NCI-H2196 (cell line): Measurements from ENCODE around the gene UGT1A10.
"Not testable (repeated sequence)": the region's sequence is repeated elsewhere in the genome, so short reads cannot be mapped to it uniquely, and the experiment has no call there.

Source experiments
- DNase-seq: peaks from one replicate; lab custom pipeline; 2025; ENCODE audit not compliant: unreplicated experiment; lab: John Stamatoyannopoulos, UW

Gene UGT1A10

DNA sequence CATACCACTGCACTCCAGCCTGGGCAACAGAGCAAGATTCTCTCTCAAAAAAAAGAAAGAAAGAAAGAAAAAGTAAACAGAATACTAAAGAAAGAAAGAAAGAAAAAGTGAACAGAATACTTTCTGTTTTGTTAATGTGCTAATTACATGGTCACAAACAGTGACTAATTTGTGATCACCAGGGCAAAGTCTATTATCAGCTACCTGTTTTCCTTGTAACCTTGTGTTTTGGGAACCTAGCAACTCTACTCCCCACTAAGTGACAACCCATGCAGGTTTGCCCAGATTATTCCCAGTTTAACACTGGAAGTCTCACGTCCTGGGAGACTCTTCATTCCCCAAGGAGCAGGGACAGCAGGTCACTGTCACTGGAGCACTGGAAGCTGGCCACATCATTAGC is 18.8 kb downstream of the UGT1A10 start:
- no peak for DNase-seq

DNA sequence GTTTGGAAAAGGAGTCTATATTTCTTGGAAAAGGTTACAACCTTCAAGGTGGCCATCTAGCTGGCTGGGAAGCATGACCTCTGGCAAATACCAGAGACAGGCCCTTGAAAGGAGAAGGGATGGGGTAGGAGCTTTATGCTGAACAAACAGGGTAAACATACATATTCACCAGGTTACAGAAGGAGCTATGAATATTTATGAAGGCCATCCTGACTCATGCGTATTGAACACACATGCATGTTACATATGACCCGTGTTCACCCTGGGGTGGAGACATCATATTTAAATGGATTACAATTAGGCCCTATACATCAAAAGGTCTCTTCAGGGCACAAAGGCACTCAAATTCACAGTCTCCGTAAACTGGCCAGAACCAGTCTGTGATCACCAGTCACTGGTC is 19.7 kb downstream of the UGT1A10 start:
- DNase-seq, result not testable (repeated sequence)

DNA sequence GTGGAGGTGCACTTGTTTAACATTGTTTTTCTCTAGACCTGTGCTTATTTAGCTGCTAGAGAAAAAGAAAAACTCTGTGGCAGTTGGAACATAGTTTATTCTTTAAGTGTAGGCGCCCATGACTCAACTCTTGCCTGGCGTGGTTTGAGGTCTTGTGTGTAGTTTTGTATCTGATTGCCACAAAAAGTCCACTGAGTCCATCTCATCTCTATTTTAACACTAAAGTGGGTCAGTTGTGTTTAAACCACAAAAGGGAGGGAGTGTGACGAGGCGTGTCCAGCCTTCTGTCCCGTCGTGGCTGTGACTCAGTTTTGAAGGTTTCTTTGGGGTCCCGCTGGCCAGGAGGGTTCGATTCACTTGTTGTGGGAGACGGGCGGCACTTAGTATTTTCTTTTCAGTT is 20.2 kb downstream of the UGT1A10 start:
- DNase-seq, result no peak

GRCh38 chr2:233658610-233659009 is 22.4 kb downstream of the UGT1A10 start:
- no peak for DNase-seq

- no peak for DNase-seq
Observed at GRCh38 chr2:233663911-233664310, 27.7 kb downstream of the UGT1A10 start.

DNA sequence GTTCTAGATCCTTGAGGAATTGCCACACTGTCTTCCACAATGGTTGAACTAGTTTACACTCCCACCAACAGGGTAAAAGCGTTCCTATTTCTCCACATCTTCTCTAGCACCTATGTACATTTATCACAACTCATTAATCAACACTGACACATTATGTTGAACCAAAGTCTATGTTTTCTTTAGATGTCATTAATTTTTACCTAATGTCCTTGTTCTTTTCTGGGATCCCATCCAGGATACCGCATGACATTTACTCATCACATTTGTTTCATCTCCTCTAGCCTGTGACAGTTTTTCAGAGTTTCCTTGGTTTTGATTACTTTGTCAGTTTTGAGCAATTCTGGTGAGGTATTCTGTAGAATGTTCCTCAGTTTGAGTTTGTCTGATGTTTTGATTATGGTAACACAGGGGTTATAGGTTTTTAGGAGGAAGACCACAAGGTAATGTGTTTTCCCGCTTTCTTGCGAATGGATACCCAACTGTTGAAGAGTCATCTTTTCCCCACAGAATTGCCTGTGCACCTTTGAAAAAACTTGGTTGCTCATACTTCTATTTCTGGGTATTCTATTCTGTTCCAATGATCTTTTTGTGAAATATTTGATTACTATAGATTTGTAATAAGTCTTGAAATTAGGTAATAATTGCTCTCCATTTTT is 32.5 kb downstream of the UGT1A10 start:
- DNase-seq, result no peak

GRCh38 chr2:233671290-233672161 is 35.3 kb downstream of the UGT1A10 start, which contains the start of gene UGT1A9:
UGT1A9 (plus strand) TSS chr2:233671898; CDS start chr2:233671935, 37 bp downstream.
- no peak for DNase-seq

- no peak for DNase-seq
Observed at GRCh38 chr2:233672886-233673285, 36.6 kb downstream of the UGT1A10 start.

- DNase-seq, result no peak
Observed at GRCh38 chr2:233673896-233674295, 37.6 kb downstream of the UGT1A10 start.

GRCh38 chr2:233674314-233674713 is 38.1 kb downstream of the UGT1A10 start:
- DNase-seq, result no peak

- no peak for DNase-seq
Observed at GRCh38 chr2:233674995-233675394, 38.7 kb downstream of the UGT1A10 start.

DNA sequence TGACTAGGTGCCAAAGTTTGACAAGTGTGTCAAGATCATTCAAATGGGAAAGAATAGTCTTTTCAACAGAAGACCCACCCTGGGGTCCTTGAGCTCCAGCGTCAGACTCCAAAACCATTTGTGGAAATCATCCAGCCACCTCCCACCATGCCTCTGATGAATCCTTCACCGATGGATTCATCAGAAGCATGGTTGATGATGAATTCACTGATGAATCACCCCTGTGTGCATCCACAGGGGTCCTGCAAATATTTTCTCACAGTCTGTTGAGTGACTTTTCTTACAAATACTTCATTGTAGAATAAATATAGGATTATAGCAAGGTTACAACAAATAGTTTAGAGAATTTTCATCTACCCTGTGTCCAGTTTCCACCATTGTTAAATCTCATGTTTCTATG is 39.8 kb downstream of the UGT1A10 start:
- no peak for DNase-seq

- DNase-seq, result no peak
Observed at GRCh38 chr2:233679196-233679595, 42.9 kb downstream of the UGT1A10 start.

DNA sequence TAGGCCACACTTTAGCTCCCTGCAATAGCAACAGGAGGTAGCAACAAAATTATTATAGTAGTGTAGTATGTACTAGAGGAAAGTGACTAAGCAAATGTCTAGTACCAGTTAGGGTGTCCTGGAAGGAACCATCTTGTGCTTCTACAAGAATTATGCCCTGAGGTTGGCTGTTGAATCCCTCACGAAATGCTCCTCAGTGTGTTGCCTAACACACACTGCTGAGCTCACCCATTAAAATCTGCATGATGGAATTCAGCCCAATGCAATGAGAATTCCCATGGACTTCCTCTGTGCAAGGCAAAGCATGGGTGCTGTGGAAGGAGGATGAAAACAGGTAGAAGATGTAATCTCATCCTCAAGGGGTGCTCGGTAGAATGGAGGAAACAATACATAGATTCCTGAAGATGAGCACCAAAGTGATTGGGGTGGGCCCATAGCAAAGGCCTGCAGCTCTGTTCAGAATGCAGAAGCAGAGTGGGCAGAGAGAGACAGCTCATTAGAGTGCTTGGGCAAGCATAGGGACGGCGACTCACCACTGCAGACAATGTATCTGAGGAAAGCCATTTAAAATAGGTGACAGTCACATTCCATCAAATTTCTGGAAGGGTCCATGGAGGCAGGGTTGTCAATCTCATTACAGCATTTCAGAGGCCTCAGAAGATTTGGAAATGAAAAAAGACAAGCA is 44.3 kb downstream of the UGT1A10 start:
- no peak for DNase-seq

DNA sequence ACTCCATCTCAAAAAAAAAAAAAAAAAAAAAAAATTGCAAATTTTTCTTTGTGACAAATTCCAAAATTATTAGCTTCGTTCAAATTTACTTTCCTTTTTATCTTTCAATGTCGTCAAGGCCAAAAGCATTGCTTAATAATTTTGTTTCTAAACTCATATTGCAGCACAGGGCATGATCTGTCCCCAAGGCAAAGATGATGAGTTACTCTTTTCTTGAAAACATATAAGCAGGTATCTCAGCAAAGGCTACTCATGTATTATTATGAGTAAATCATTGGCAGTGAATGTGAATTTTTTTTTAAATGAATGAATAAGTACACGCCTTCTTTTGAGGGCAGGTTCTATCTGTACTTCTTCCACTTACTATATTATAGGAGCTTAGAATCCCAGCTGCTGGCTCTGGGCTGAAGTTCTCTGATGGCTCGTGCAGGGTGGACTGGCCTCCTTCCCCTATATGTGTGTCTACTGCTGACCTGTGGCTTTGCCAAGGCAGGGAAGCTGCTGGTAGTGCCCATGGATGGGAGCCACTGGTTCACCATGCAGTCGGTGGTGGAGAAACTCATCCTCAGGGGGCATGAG is 45.4 kb downstream of the UGT1A10 start, which contains the start of gene UGT1A7:
Gene UGT1A7 (plus strand): TSS at position 381 of the 579 bp plus-strand sequence. CDS start 37 bp downstream, at position 418.
- no peak for DNase-seq

GRCh38 chr2:233684640-233685039 is 48.4 kb downstream of the UGT1A10 start:
- DNase-seq, result no peak

DNA sequence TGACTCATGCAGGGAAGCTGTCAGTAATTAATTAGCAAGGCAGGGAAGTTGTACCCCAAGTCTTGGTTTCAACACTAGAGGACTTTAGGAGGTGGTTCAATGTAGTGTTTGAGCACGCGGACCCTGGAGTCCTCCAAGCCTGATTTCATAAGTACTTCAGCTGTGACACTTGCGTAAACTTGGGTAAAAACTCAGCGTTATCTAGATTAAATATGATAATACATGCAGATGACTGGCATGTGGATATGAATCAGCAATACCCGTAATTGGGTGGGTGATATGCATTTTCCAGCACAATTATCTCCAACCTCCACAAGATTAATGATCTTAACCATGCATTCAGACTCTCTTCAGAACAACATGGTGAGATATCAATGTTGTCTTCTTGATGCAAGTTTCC is 50.7 kb downstream of the UGT1A10 start:
- DNase-seq, result no peak

GRCh38 chr2:233688341-233688740 is 52.1 kb downstream of the UGT1A10 start:
- no peak for DNase-seq

GRCh38 chr2:233689031-233689430 is 52.8 kb downstream of the UGT1A10 start:
- DNase-seq, result no peak

GRCh38 chr2:233689501-233689900 is 53.3 kb downstream of the UGT1A10 start:
- no peak for DNase-seq

DNA sequence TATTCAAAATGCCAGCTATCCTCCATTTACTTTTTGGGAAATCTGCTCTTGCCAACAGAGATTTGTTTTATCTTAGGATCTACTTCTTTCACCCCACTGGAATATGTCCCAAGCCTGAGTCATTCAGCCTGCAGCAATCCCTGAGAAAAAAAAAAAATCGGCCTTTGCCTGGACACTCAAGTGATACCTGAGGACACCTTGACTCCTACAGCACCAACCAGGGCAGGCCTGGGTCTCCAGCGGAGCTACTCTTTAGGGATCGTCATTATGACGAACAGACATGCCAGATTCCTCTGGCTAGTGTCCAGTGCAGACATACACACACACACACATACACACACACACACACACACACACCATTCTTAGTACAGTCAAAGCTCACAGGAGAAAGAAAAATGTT is 54.2 kb downstream of the UGT1A10 start:
- no peak for DNase-seq
